B cell (primary cell): ENCODE data around the gene PAM. TPM values are rescaled to one million over a fixed set of nuclear protein-coding genes. Genes with fewer than 3 reads are reported as not detected.

Source experiments
- ATAC-seq: fragments of 200-7000 bp; cut with Tn5 transposase; one replicate; pipeline ENCODE4 v1.10.0; 2021; ENCODE audit warnings: low read depth, mild to moderate bottlenecking, moderate number of reproducible peaks, moderate library complexity
- CTCF ChIA-PET: fragments of 350-600 bp; sonication (Branson Sonifier 250); formaldehyde crosslinking; loops from one replicate; lab custom pipeline; 2021; ENCODE audit warnings: antibody characterized with exemption, inconsistent platforms; lab: Charles Lee
- POLR2A ChIA-PET: fragments of 350-600 bp; sonication (Branson Sonifier 250); formaldehyde crosslinking; loops from one replicate; lab custom pipeline; 2021; ENCODE audit warnings: antibody characterized with exemption; lab: Charles Lee
- DNase-seq: peaks from one replicate; pipeline ENCODE4 v3.0.0; 2013
- H2AFZ ChIP-seq: 2 replicates; pipeline ENCODE4 v1.6.1; 2012; ENCODE audit warnings: mild to moderate bottlenecking, low read depth, low read length; ENCODE audit not compliant: insufficient read depth, poor library complexity, severe bottlenecking
- H3K27ac ChIP-seq, 2 donors: 1 replicate in 1 of 2; 2 replicates in 1 of 2; pipeline ENCODE4 v1.5.1; 2012 to 2013; ENCODE audit warnings: low read length in 2 of 2, mild to moderate bottlenecking in 2 of 2, moderate library complexity in 1 of 2
- H3K27me3 ChIP-seq, 4 experiments: fragments of 200-600 bp in 1 of 4; sonication (generic) in 1 of 4; replicated peaks in 1 of 4; 1 replicate in 2 of 4; 2 replicates in 2 of 4; pipeline versions ENCODE4 v1.6.1 to v1.7.0; 2013 to 2016; ENCODE audit warnings: low read length in 3 of 4, mild to moderate bottlenecking in 2 of 4, mixed read lengths in 1 of 4, moderate library complexity in 1 of 4; ENCODE audit not compliant: insufficient read depth in 4 of 4, control insufficient read depth in 3 of 4; ENCODE audit errors: control extremely low read depth in 1 of 4
- H3K36me3 ChIP-seq, 2 experiments: replicated peaks in 1 of 2; 1 replicate in 1 of 2; 2 replicates in 1 of 2; pipeline versions ENCODE4 v1.6.1 to v1.7.1; 2013; ENCODE audit warnings: low read length in 1 of 2; ENCODE audit not compliant: insufficient read depth in 2 of 2, control insufficient read depth in 1 of 2; ENCODE audit errors: control extremely low read depth in 1 of 2, extremely low read depth in 1 of 2
- H3K4me1 ChIP-seq, 2 donors: fragments of 200-600 bp in 1 of 2; sonication (generic) in 1 of 2; 1 replicate in 1 of 2; 2 replicates in 1 of 2; pipeline versions ENCODE4 v1.5.1 to v1.6.1; 2013 to 2017; ENCODE audit warnings: low read length in 2 of 2; ENCODE audit not compliant: control insufficient read depth in 2 of 2, insufficient read depth in 2 of 2
- H3K4me2 ChIP-seq: replicated peaks from 2 replicates; pipeline ENCODE3; 2012; ENCODE audit warnings: mild to moderate bottlenecking, low read depth, low read length; ENCODE audit not compliant: poor library complexity, severe bottlenecking
- H3K4me3 ChIP-seq, 5 experiments: fragments of 200-600 bp in 1 of 5; sonication (generic) in 1 of 5; 1 replicate in 3 of 5; 2 replicates in 2 of 5; pipeline versions ENCODE4 v1.5.1 to v1.7.0; 2011 to 2016; ENCODE audit warnings: low read length in 4 of 5, mild to moderate bottlenecking in 4 of 5, low read depth in 2 of 5, control low read depth in 1 of 5, moderate library complexity in 1 of 5; ENCODE audit not compliant: insufficient read depth in 1 of 5; ENCODE audit errors: control extremely low read depth in 1 of 5, extremely low read depth in 1 of 5
- H3K79me2 ChIP-seq: fragments of 200-600 bp; sonication (generic); one replicate; pipeline ENCODE4 v1.6.0; 2016; ENCODE audit warnings: low read length; ENCODE audit not compliant: control insufficient read depth, insufficient read depth
- H3K9ac ChIP-seq: fragments of 200-600 bp; sonication (generic); 2 replicates; pipeline ENCODE4 v1.6.1; 2017; ENCODE audit warnings: mild to moderate bottlenecking, low read length, moderate library complexity
- H3K9me3 ChIP-seq, 3 donors: one replicate each; pipeline versions ENCODE4 v1.6.1 to v1.7.1; 2013; ENCODE audit warnings: low read length in 2 of 3; ENCODE audit not compliant: control insufficient read depth in 2 of 3, insufficient read depth in 1 of 3; ENCODE audit errors: control extremely low read depth in 1 of 3
- H4K20me1 ChIP-seq: 2 replicates; pipeline ENCODE4 v1.6.0; 2012; ENCODE audit warnings: mild to moderate bottlenecking, low read length; ENCODE audit not compliant: insufficient read depth, control insufficient read depth, poor library complexity, severe bottlenecking
- H3K27ac Mint-ChIP-seq: one replicate; pipeline ENCODE4 v1.8.0; 2021; ENCODE audit warnings: mixed read lengths
- H3K27me3 Mint-ChIP-seq: one replicate; pipeline ENCODE4 v1.8.0; 2021; ENCODE audit warnings: mixed read lengths
- H3K4me1 Mint-ChIP-seq: one replicate; pipeline ENCODE4 v1.8.0; 2021; ENCODE audit warnings: mixed read lengths
- H3K4me3 Mint-ChIP-seq: one replicate; pipeline ENCODE4 v1.8.0; 2021; ENCODE audit warnings: mixed read lengths
- H3K9me3 Mint-ChIP-seq: one replicate; pipeline ENCODE4 v1.8.0; 2022; ENCODE audit warnings: mixed read lengths; ENCODE audit not compliant: insufficient read depth
- CTCF ChIP-seq: fragments of 200-600 bp; IDR thresholded peaks from one replicate; pipeline ENCODE4 v1.8.0; 2022; ENCODE audit warnings: antibody characterized with exemption, mild to moderate bottlenecking
- EZH2 ChIP-seq: IDR thresholded peaks from 2 replicates; pipeline ENCODE4 v1.6.1; 2012; ENCODE audit warnings: borderline replicate concordance, low read depth, mild to moderate bottlenecking, moderate library complexity, low read length; ENCODE audit not compliant: insufficient read depth, poor library complexity, severe bottlenecking
- WGBS: methylation state at CpG from one replicate; pipeline ENCODE4 v1.1.5; 2013; ENCODE audit warnings: missing lambda C conversion rate; ENCODE audit not compliant: insufficient coverage; 5-methylcytosine and 5-hydroxymethylcytosine counted together
- intact Hi-C: fragments of 100-400 bp; cut with micrococcal nuclease; formaldehyde crosslinking; loops from one replicate; pipeline ENCODE4 v1.10.0; 2022
- polyA plus RNA-seq: library from polyadenylated mRNA; depleted of rRNA; stranded (reverse); fragments of >200 nt; gene quantifications from 2 replicates; pipeline ENCODE4 v1.2.3, GENCODE V29; 2012
- total RNA-seq, 2 donors: library from RNA; stranded (reverse); fragments of 120-200 nt in 1 of 2; gene quantifications; 1 replicate in 1 of 2; 2 replicates in 1 of 2; pipeline versions ENCODE4 v1.2.3 to v1.2.4, GENCODE V29; 2013 to 2022

PAM gene
- total and polyA plus RNA-seq, 2 donors (not counting 1 experiment from before 2014, with no cell fraction given) = 1.00 to 34.8 TPM

- H3K4me2 ChIP-seq = no peak overlapping the region
- Mint-ChIP-seq H3K27ac (no peak overlapping the region), H3K4me1 (no peaks in the 10 kb centered on the region), H3K4me3 (no peak overlapping the region), H3K27me3 (no peaks in the 10 kb centered on the region), H3K9me3 (peaks cover 2% of the 10 kb centered on the region)
- intact Hi-C loops = no loop called here
- no peaks in the 10 kb centered on the region for H3K4me1 ChIP-seq
- H4K20me1 ChIP-seq = no peaks in the 10 kb centered on the region
- no peaks in the 10 kb centered on the region for H3K36me3 ChIP-seq
- H3K27me3 ChIP-seq = no peaks in the 10 kb centered on the region
- POLR2A ChIA-PET = no interaction called here
- CTCF ChIA-PET = no interaction called here
- no peak overlapping the region for H3K27ac ChIP-seq
- no peaks in the 10 kb centered on the region for H3K9me3 ChIP-seq
- no peak for DNase-seq
- no peak overlapping the region for H2AFZ ChIP-seq
- 100% methylated on average over 1 of the region's 6 CpGs for WGBS
- H3K4me3 ChIP-seq = no peak overlapping the region
- no peak overlapping the region for H3K9ac ChIP-seq
- no peaks in the 10 kb centered on the region for H3K79me2 ChIP-seq
- no peak for ATAC-seq
- no peak for TF ChIP-seq CTCF
These were observed 155.4 kb downstream of the PAM start for GRCh38 chr5:102910240-102911226.

GRCh38 chr5:102911973-102912372, 156.9 kb downstream of the PAM start:
- H3K9me3 ChIP-seq = no peaks in the 10 kb centered on the region
- no peaks in the 10 kb centered on the region for H3K4me1 ChIP-seq
- Mint-ChIP-seq H3K4me3 (no peak overlapping the region), H3K4me1 (no peaks in the 10 kb centered on the region), H3K27ac (no peak overlapping the region), H3K9me3 (peaks cover under 1% of the 10 kb centered on the region), H3K27me3 (no peaks in the 10 kb centered on the region)
- H3K36me3 ChIP-seq = no peaks in the 10 kb centered on the region
- no peak overlapping the region for H3K4me2 ChIP-seq
- ATAC-seq (no peak), DNase-seq (no peak)
- ChIA-PET CTCF (no interaction called here), POLR2A (no interaction called here)
- no peaks in the 10 kb centered on the region for H3K79me2 ChIP-seq
- no peaks in the 10 kb centered on the region for H4K20me1 ChIP-seq
- no peaks in the 10 kb centered on the region for H3K27me3 ChIP-seq
- H3K9ac ChIP-seq = no peak overlapping the region
- 100% methylated on average over 1 of the region's 2 CpGs for WGBS
- no peak overlapping the region for H2AFZ ChIP-seq
- TF ChIP-seq CTCF = no peak
- no peak for TF ChIP-seq EZH2
- intact Hi-C loops = no loop called here
- H3K27ac ChIP-seq = no peak overlapping the region
- no peak overlapping the region for H3K4me3 ChIP-seq
